Central memory CD8-positive, alpha-beta T cell (primary cell): Measurements from ENCODE around the gene TLL2.

Experiments
- ATAC-seq: fragments of 150-1000 bp; cut with Tn5 transposase; replicated peaks from 2 replicates; pipeline ENCODE4 v1.10.0; 2022; ENCODE audit warnings: mild to moderate bottlenecking, moderate FRiP score, moderate number of reproducible peaks; ENCODE audit not compliant: poor library complexity, severe bottlenecking; ENCODE audit errors: extremely low read depth
- DNase-seq, 2 donors: peaks; one replicate each; pipeline ENCODE4 v3.0.0; 2021; ENCODE audit warnings: low spot score in 2 of 2
- H3K27ac Mint-ChIP-seq: one replicate; pipeline ENCODE4 v1.8.0; 2022; ENCODE audit warnings: low read depth, mild to moderate bottlenecking, moderate library complexity, mixed read lengths
- H3K27me3 Mint-ChIP-seq: one replicate; pipeline ENCODE4 v1.8.0; 2022; ENCODE audit warnings: mixed read lengths
- H3K36me3 Mint-ChIP-seq: one replicate; pipeline ENCODE4 v1.8.0; 2022; ENCODE audit warnings: mild to moderate bottlenecking, moderate library complexity, mixed read lengths; ENCODE audit not compliant: insufficient read depth
- H3K4me1 Mint-ChIP-seq: one replicate; pipeline ENCODE4 v1.8.0; 2022; ENCODE audit warnings: mixed read lengths
- H3K4me3 Mint-ChIP-seq: one replicate; pipeline ENCODE4 v1.8.0; 2022; ENCODE audit warnings: mild to moderate bottlenecking, moderate library complexity, mixed read lengths
- H3K9me3 Mint-ChIP-seq: one replicate; pipeline ENCODE4 v1.8.0; 2022; ENCODE audit warnings: mixed read lengths

Gene TLL2

DNA sequence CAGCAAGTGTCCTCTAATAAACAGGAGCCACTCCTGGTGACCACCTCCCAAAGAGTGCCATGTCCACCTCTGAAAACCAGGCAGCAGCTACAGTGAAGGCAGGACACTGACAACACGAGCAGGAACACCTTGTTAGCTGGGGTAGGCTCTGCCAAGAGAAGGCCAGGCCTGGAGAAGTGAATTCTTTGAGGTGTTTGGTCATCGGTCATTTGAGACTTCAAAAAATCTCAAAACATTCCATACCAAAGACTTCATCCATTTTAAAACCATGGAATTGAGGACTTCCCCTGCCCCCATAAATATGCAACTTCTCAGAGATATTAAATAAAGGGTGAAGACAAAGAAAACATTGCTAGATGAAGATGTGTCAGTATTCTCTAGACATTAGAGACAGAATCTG is 126.6 kb downstream of the TLL2 start:
- Mint-ChIP-seq H3K36me3 (peaks cover 1% of the 10 kb centered on the region), H3K4me1 (no peaks in the 10 kb centered on the region), H3K27me3 (peaks cover 38% of the 10 kb centered on the region), H3K27ac (no peak overlapping the region), H3K9me3 (no peaks in the 10 kb centered on the region), H3K4me3 (no peak overlapping the region)
- ATAC-seq (no peak), DNase-seq (no peak)

DNA sequence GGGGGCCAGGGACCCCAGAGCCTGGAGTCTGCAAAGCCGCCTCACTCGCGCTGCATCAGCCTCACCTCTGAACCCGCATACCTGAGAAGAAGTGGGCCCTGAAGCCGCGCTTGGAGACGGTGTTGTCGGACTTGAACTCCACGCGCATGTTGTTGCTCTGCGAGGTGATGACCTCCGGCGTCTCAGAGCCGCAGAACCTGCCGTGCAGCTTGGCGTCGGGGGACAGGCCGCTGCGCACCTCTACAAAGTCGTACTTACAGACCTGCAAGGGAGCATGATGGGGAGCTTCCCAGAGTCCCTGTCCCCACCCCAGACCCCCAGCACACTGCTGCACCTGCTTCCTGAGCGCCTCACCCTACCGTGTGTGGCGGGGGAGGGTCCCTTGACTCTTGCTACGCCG is 129.2 kb downstream of the TLL2 start:
- H3K9me3 Mint-ChIP-seq: no peaks in the 10 kb centered on the region
- H3K27me3 Mint-ChIP-seq: peaks cover 38% of the 10 kb centered on the region
- DNase-seq: no peak
- H3K36me3 Mint-ChIP-seq: peaks cover 1% of the 10 kb centered on the region
- ATAC-seq: no peak
- H3K27ac Mint-ChIP-seq: no peak overlapping the region
- H3K4me1 Mint-ChIP-seq: no peaks in the 10 kb centered on the region
- no peak overlapping the region for H3K4me3 Mint-ChIP-seq

DNA sequence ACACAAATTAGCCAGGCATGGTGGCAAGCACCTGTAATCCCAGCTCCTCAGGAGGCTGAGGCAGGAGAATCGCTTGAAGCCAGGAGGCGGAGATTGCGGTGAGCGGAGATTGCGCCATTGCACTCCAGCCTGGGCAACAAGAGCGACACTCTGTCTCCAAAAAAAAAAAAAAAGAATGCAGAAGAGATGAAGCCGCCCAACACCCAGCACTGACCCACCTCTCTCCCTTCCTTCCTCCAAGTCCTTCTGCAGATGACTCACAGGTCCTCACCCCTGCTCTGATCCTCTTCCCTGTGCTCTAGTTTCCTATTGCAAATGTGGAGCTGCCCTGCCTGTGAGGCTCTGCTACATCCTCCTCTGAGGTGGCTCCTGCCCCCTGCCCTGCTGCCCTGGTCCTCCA is 132.9 kb downstream of the TLL2 start:
- peaks cover under 1% of the 10 kb centered on the region for H3K4me1 Mint-ChIP-seq
- H3K27ac Mint-ChIP-seq: no peak overlapping the region
- H3K9me3 Mint-ChIP-seq: no peaks in the 10 kb centered on the region
- H3K4me3 Mint-ChIP-seq: no peak overlapping the region
- no peak for ATAC-seq
- H3K36me3 Mint-ChIP-seq: no peaks in the 10 kb centered on the region
- no peak for DNase-seq
- H3K27me3 Mint-ChIP-seq: peaks cover 23% of the 10 kb centered on the region

DNA sequence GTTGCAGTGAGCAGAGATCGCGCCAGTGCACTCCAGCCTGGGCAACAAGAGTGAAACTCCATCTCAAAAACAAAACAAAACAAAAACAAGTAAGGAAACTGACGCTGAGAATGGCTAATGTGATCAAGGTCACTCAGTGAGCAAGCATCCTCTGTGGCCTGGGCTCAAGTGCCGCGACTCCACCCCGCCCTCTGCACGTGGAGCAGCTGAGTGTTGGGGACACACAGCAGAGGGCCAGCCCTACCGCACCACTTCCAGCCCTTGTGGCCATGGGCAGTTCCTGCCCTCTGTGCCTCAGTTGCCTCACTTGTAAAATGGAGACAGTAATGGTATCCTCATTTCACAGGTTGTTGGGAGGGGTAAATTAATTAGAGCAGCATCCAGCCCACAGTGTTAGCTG is 134.0 kb downstream of the TLL2 start:
- ATAC-seq: no peak
- DNase-seq: no peak
- Mint-ChIP-seq H3K36me3 (no peaks in the 10 kb centered on the region), H3K4me1 (peaks cover 11% of the 10 kb centered on the region), H3K9me3 (no peaks in the 10 kb centered on the region), H3K4me3 (no peak overlapping the region), H3K27me3 (peaks cover 34% of the 10 kb centered on the region), H3K27ac (no peak overlapping the region)

DNA sequence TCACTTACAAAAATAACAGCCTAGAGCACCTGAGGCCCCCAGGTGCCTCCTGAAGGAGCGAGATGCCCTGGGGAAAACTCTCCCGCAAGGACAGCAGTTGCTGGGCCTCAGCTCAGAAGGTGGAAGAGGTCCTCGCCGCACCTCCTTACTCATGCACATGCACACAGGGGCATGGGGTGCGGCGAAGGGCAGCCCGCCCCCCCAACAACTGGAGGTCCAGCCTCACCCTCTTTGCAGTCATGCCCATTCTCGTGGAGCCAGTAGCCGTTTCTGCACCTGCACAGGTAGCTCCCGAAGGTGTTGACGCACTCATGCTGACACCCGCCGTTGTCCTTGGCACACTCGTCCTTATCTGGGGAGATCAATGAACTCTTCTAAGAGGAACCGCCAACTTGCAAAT is 135.0 kb downstream of the TLL2 start:
- H3K4me3 Mint-ChIP-seq: no peak overlapping the region
- H3K27me3 Mint-ChIP-seq: peaks cover 35% of the 10 kb centered on the region
- DNase-seq (no peak), ATAC-seq (no peak)
- no peak overlapping the region for H3K27ac Mint-ChIP-seq
- peaks cover 16% of the 10 kb centered on the region for H3K4me1 Mint-ChIP-seq
- H3K36me3 Mint-ChIP-seq: no peaks in the 10 kb centered on the region
- no peaks in the 10 kb centered on the region for H3K9me3 Mint-ChIP-seq

DNA sequence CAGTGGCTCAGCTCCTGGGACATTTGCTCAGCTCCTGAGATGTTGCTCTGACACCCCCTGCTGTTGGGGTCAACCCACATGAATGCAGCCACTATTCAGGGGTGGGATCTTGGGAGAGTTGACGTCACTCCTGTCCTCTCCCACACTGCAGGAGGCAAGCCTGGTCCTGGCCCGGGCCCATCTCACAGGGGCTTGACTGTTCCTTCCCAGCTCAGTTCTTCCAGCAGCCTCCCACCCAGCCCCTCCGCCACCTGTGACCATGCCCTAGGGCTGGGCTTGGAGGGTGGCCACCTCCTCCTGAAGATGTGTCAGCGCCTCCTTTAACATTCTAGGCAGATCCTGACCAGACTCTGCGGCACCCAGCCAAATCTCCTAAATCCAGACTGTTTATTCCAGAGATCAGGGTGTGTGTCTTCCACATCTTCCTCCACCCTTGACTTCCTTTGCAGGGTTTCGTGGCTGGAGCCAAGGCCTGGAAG is 135.9 kb downstream of the TLL2 start:
- Mint-ChIP-seq H3K27me3 (peaks cover 40% of the 10 kb centered on the region), H3K4me1 (peaks cover 16% of the 10 kb centered on the region), H3K4me3 (no peak overlapping the region), H3K27ac (no peak overlapping the region), H3K36me3 (no peaks in the 10 kb centered on the region), H3K9me3 (no peaks in the 10 kb centered on the region)
- no peak for DNase-seq
- no peak for ATAC-seq

DNA sequence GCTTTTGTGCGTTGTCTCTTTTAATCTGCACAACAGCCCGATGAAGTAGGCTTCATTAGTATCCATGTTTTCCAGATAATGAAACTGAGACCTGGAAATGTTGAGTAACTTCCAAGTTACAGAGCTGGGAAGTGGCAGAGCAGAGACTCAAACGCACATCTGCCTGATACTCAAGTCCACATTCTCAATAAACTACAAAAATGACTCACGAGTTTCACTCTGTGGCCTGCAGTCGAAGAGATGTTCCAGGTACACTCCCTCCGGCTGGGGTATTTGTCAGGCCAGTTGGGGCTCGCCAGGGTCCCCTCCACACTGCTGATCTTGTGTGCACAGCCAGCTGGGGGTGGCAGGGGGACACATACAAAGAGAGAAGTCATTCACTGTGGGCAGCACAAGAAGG is 137.2 kb downstream of the TLL2 start:
- DNase-seq: no peak
- Mint-ChIP-seq H3K4me1 (peaks cover 16% of the 10 kb centered on the region), H3K9me3 (no peaks in the 10 kb centered on the region), H3K4me3 (no peak overlapping the region), H3K36me3 (no peaks in the 10 kb centered on the region), H3K27ac (no peak overlapping the region), H3K27me3 (peaks cover 47% of the 10 kb centered on the region)
- ATAC-seq: no peak

DNA sequence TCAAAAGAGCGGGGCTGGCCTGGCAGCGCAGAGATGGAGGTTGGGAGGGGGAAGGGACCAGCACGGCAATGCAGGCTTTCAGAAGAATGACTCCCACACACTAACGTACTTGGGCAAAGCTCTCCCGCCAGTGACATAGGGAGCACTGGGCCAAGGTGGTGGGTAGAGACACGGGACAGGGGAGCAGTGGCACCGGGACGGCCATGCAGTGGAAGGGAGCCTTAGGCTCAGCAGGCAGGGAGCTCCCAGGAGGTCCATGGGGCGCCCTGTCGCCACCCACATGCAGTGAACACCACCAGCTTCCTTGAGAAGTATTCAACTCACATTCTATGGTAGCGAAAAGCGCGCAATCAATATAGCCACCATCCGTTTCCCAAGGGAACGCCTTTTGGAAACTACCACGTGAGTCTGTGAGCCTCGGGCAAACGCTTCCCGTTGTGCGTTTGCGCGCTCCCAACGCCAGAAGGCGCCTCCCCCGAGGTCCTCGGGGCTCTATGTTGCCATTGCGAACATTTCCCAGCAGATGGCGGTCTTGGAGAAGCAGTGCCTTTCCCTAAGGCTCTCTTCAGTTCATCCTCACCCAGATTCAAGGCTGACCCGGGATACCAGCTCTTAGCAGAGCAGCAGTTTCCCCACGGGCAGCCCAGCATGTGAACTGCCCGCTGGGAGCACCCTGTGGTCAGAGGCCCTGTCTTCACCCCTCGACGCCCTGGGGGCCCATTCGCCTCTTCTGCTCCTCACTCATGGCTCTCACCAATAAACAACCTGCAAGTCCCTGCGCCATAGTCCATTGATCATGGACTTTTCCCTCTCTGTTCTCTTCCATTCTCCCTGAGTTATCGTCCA is 138.5 kb downstream of the TLL2 start:
- Mint-ChIP-seq H3K9me3 (no peaks in the 10 kb centered on the region), H3K36me3 (peaks cover 3% of the 10 kb centered on the region), H3K4me1 (peaks cover 16% of the 10 kb centered on the region), H3K27ac (no peak overlapping the region), H3K27me3 (peaks cover 47% of the 10 kb centered on the region), H3K4me3 (peak overlapping the region; percentile 60)
- ATAC-seq (peak; percentile 61), DNase-seq (peak; percentile 41 to 56)

DNA sequence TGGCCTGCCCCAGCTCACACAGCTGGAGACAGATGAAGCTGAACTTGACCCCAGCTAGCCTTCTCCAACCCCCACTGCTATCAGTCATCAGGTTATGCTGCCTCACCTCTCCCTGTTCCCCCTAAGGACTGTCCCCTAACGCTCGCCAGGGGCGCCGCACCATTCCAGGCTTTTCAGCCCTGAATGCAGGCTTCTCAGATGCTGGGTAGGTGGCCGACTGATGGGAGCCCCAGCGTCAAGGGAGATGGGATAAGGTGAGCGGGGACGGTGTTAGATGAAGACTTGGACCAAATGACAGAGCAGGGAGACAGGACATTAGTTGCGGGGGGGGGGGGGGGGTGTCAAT is 139.1 kb downstream of the TLL2 start:
- Mint-ChIP-seq H3K9me3 (no peaks in the 10 kb centered on the region), H3K27ac (no peak overlapping the region), H3K27me3 (peaks cover 47% of the 10 kb centered on the region), H3K36me3 (peaks cover 3% of the 10 kb centered on the region), H3K4me1 (peaks cover 16% of the 10 kb centered on the region), H3K4me3 (peak overlapping the region; percentile 60)
- DNase-seq: no peak
- no peak for ATAC-seq

DNA sequence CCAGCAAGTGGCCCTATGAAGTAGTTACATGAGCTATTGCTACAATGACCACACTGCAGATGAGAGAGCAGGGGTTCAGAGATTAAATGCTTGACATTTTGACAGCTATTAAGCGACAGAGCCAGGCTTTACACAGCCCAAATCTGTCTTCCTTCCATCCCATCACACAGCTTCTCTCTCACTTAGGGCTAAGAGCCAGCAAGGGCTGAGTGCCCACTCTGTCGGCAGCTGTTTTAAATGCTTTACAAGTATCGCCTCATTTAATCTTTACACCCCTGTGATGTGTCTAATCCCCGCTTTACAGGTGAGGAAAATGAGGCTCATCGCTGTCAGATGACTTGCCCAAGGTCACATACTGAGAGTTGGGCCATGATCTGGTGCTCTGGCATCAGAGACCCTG is 139.7 kb downstream of the TLL2 start:
- peaks cover 16% of the 10 kb centered on the region for H3K4me1 Mint-ChIP-seq
- no peak overlapping the region for H3K27ac Mint-ChIP-seq

DNA sequence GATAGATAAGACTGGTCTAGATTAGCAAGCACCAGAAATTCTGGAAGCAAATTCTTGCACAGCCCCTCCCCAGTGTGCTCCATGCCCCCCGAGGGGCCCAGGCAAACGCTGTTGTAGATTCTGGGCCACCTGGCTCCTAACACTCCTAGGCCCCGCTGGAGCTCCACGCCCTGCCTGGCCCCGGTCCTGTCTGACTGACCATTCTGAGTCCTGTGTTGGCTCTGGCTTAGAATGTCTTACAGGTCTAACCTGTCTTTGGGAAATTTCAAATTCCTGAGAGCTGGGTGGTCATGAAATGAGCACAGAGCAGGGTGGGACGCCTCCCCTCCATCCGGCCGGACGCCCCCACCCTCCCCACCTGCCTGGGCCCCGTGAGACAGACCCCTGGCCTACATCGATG is 142.4 kb downstream of the TLL2 start:
- DNase-seq (no peak), ATAC-seq (no peak)
- peaks cover 16% of the 10 kb centered on the region for H3K4me1 Mint-ChIP-seq
- H3K27ac Mint-ChIP-seq: no peak overlapping the region
- peaks cover 3% of the 10 kb centered on the region for H3K36me3 Mint-ChIP-seq
- H3K9me3 Mint-ChIP-seq: no peaks in the 10 kb centered on the region
- peaks cover 47% of the 10 kb centered on the region for H3K27me3 Mint-ChIP-seq
- no peak overlapping the region for H3K4me3 Mint-ChIP-seq

More for the DNA sequence above, 139.7 kb downstream of the TLL2 start:
- no peak for ATAC-seq
- no peaks in the 10 kb centered on the region for H3K9me3 Mint-ChIP-seq
- H3K4me3 Mint-ChIP-seq: peak overlapping the region; percentile 60
- peaks cover 47% of the 10 kb centered on the region for H3K27me3 Mint-ChIP-seq
- H3K36me3 Mint-ChIP-seq: peaks cover 3% of the 10 kb centered on the region
- DNase-seq: no peak

DNA sequence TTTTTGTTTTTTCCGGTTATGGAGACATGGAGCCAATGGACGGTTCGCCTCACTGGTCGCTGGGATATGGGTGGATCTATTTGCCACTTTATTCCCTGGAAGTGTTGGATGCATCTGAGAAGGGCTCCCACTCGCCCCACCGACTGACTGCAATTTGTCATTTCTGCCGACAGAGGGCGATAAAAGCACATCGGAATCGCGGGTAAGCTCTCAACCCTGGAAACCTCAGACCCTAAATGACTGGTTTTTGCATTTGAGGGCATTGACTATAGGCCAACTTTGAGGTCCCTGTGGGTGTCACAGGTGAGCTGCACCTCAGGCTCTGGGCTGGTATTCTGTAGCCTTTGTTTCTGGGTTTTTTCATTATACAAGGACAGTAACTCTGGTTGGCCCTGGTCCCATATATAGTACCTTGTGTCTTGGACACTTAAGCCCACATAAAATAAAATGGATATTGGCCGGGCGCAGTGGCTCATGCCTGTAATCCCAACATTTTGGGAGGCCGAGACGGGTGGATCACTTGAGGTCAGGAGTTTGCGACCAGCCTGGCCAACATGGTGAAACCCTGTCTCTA is 143.1 kb downstream of the TLL2 start:
- Mint-ChIP-seq H3K9me3 (no peaks in the 10 kb centered on the region), H3K4me1 (peaks cover 14% of the 10 kb centered on the region), H3K36me3 (peaks cover 3% of the 10 kb centered on the region), H3K27ac (no peak overlapping the region), H3K4me3 (no peak overlapping the region), H3K27me3 (peaks cover 42% of the 10 kb centered on the region)
- DNase-seq: peak in 1 of 2 donors; percentile 35
- ATAC-seq: no peak

DNA sequence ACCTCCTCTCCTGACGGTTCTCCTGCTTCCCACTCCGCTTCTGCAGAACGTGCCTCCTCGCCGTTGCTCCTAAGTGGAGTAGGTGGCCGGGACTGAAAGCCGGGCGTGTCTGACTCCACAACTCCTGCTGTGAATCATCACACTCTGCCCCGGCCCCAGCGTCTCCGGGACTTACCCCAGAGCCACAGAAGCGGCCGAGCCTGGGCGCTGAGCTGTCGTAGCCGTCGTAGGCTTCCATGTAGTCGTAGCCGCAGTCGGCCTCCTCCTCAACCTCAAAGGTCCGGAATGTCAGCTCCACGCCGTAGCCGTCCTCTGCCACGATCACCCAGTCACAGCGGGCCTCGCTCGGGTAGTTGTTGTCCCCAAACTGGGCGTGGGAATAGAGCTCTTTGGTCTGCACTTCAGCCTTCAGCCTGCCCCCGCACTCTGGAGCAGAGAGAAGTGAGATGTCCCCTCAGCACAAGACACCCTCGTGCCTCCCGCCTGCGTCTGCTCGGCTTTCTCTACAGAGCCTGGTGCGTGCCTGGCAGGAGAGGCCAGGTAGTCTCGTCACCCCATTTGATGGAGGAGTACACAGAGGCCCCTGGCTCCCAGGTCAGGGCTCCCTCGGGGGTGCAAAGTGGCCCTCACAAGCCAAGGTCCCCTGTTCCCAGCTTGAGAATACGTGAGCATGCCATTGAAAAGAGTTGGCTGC is 143.7 kb downstream of the TLL2 start:
- ATAC-seq (no peak), DNase-seq (no peak)
- Mint-ChIP-seq H3K4me1 (peaks cover 8% of the 10 kb centered on the region), H3K27me3 (peaks cover 36% of the 10 kb centered on the region), H3K4me3 (no peak overlapping the region), H3K9me3 (no peaks in the 10 kb centered on the region), H3K27ac (no peak overlapping the region), H3K36me3 (peaks cover 3% of the 10 kb centered on the region)
